ENCODE measurements around the gene KDM2B. TPM values are rescaled to one million over a fixed set of nuclear protein-coding genes. Genes with fewer than 3 reads are reported as not detected.

Gene KDM2B
- total RNA-seq, 1 donor from 2014 or later = 18.9 TPM

DNA sequence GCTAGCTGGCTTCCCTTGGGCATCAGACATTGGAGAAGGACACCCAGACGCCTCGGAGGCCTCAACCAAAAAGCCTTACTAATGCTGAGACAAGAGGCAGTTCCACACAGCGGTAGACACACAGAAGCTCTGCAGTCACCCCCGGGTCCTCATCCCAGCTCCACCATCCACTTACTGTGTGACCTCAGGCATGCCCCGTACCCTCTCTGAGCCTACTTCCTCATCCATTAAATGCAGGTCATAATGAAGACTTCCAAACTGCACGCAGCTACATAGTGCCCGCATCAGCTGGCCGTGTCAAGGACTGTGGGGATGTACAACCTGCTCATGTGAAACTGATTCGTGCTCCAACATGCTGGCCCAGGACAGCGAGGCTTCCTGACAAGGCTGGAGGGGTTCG lies 72.3 kb downstream of the KDM2B start:
- Histone ChIP-seq H3K27ac (no peak overlapping the region), H3K36me3 (no peaks in the 10 kb centered on the region), H3K4me1 (no peaks in the 10 kb centered on the region), H3K27me3 (no peaks in the 10 kb centered on the region), H3K4me3 (no peak overlapping the region), H3K9me3 (no peaks in the 10 kb centered on the region)
- no peak for DNase-seq (ENCODE audit: extremely low spot score in 2 of 2)
- no peak for TF ChIP-seq POLR2AphosphoS5 (IDR thresholded peaks at IDR 0.05; ENCODE audit: insufficient read depth in 1 of 2, low read depth in 1 of 2)
- intact Hi-C loops (cut with DNase I) = no loop called here

- Histone ChIP-seq H3K36me3 (no peaks in the 10 kb centered on the region), H3K4me3 (no peak overlapping the region), H3K9me3 (no peaks in the 10 kb centered on the region), H3K4me1 (no peaks in the 10 kb centered on the region), H3K27ac (no peak overlapping the region), H3K27me3 (no peaks in the 10 kb centered on the region)
- no peak for DNase-seq (ENCODE audit: extremely low spot score in 2 of 2)
- intact Hi-C loops (cut with DNase I) = no loop called here
- TF ChIP-seq POLR2AphosphoS5 (IDR thresholded peaks at IDR 0.05; ENCODE audit: insufficient read depth in 1 of 2, low read depth in 1 of 2) (no peak), POLR2A (IDR thresholded peaks at IDR 0.05) (no peak), CTCF (IDR thresholded peaks at IDR 0.05) (no peak)
Observed at GRCh38 chr12:121507984-121508383, 72.8 kb downstream of the KDM2B start.

DNA sequence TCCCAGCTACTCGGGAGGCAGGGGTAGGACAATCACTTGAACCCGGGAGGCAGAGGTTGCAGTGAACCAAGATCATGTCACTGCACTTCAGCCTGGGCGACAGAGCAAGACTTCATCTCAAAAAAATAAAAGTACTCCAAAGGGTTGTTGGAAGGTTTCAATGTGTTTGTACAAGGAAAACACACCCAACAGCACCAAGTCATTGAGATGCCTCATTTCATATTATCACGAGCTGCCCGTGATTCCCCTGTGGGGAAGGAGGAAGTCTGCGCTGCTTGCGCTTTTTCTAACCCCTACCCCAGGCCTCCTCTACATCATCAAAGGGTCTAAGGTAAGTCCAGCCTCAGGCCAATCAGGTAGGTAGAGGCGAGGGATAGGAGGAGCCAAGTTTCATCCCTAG lies 73.6 kb downstream of the KDM2B start:
- no peaks in the 10 kb centered on the region for H3K36me3 ChIP-seq
- no peak for TF ChIP-seq POLR2A (IDR thresholded peaks at IDR 0.05)
- TF ChIP-seq CTCF (IDR thresholded peaks at IDR 0.05) = no peak
- no peak for TF ChIP-seq POLR2AphosphoS5 (IDR thresholded peaks at IDR 0.05; ENCODE audit: insufficient read depth in 1 of 2, low read depth in 1 of 2)
- DNase-seq (ENCODE audit: extremely low spot score in 2 of 2) = no peak
- no peaks in the 10 kb centered on the region for H3K4me1 ChIP-seq
- H3K9me3 ChIP-seq = no peaks in the 10 kb centered on the region
- no peak overlapping the region for H3K4me3 ChIP-seq
- intact Hi-C loops (cut with DNase I) = no loop called here
- no peaks in the 10 kb centered on the region for H3K27me3 ChIP-seq
- H3K27ac ChIP-seq = no peak overlapping the region

- no peaks in the 10 kb centered on the region for H3K27me3 ChIP-seq
- no peak for DNase-seq (ENCODE audit: extremely low spot score in 2 of 2)
- H3K36me3 ChIP-seq = no peaks in the 10 kb centered on the region
- H3K9me3 ChIP-seq = no peaks in the 10 kb centered on the region
- no peak overlapping the region for H3K27ac ChIP-seq
- peaks cover 1% of the 10 kb centered on the region for H3K4me1 ChIP-seq
- intact Hi-C loops (cut with DNase I) = no loop called here
- TF ChIP-seq POLR2AphosphoS5 (IDR thresholded peaks at IDR 0.05; ENCODE audit: insufficient read depth in 1 of 2, low read depth in 1 of 2) (no peak), CTCF (IDR thresholded peaks at IDR 0.05) (no peak), POLR2A (IDR thresholded peaks at IDR 0.05) (no peak)
- H3K4me3 ChIP-seq = no peak overlapping the region
Observed at GRCh38 chr12:121505513-121505912, 75.3 kb downstream of the KDM2B start.

DNA sequence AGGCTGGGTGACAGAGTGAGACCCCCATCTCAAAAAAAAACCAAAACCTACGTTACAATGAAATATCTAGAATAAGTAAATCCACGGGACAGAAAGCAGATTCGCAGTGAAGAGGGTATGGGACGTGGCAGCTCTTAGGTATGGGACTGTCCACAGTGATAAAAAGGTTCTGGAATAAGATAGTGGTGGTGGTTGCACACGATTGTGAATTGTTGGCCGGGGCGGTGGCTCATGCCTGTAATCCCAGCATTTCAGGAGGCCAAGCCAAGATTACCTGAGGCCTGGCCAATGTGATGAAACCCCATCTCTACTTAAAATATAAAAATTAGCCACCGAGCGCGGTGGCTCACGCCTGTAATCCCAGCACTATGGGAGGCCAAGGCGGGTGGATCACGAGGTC lies 76.3 kb downstream of the KDM2B start:
- Histone ChIP-seq H3K9me3 (no peaks in the 10 kb centered on the region), H3K4me1 (peaks cover 7% of the 10 kb centered on the region), H3K27ac (no peak overlapping the region), H3K36me3 (no peaks in the 10 kb centered on the region), H3K4me3 (no peak overlapping the region), H3K27me3 (no peaks in the 10 kb centered on the region)
- DNase-seq (ENCODE audit: extremely low spot score in 2 of 2) = no peak
- TF ChIP-seq POLR2A (IDR thresholded peaks at IDR 0.05) (no peak), CTCF (IDR thresholded peaks at IDR 0.05) (no peak), POLR2AphosphoS5 (IDR thresholded peaks at IDR 0.05; ENCODE audit: insufficient read depth in 1 of 2, low read depth in 1 of 2) (no peak)
- intact Hi-C loops (cut with DNase I) = loop anchor here (5.0 kb wide), 1 partner anchor 178 kb away; no protein-coding TSS in a partner anchor

Measured in vagina (tissue), 2 donors.